ENCODE measurements around the gene PLXNB1.

DNA sequence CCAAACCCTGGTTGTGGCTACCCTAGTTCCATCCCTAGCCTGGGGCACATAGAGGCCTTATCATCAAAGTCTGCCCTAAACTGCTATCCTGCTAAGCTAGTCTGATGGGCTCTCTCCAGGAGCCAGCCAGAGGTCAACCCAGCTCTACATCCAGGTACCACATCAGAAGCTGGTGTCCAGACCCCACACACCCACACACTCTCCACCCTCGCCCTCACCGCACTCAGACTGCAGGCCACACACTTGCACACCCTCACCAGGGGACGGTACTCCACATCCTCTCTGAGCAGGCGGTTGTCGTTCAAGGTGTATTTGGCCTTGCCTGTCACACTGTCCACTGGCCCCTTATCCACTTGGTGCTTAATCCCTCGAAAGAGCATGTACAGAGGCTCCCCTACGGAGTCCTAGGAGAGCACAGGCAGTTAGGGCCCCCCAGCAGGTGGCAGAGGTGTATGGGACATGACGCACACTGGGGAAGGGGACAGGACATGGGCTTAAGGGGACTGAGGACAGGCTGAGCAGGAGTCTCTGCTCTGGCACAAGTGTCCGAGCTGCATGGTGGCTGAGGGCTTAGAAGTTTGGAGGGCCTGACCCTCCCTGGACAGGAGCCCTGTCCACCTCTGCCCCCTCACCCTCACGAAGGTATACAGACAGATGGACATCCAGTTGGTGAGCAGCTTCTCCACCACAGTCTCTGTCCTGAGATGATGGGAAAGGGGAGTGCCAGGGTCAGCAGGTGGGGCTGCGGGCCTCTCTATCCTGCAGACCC, 18.1 kb downstream of the PLXNB1 start:
- TF ChIP-seq, protein P1, sequence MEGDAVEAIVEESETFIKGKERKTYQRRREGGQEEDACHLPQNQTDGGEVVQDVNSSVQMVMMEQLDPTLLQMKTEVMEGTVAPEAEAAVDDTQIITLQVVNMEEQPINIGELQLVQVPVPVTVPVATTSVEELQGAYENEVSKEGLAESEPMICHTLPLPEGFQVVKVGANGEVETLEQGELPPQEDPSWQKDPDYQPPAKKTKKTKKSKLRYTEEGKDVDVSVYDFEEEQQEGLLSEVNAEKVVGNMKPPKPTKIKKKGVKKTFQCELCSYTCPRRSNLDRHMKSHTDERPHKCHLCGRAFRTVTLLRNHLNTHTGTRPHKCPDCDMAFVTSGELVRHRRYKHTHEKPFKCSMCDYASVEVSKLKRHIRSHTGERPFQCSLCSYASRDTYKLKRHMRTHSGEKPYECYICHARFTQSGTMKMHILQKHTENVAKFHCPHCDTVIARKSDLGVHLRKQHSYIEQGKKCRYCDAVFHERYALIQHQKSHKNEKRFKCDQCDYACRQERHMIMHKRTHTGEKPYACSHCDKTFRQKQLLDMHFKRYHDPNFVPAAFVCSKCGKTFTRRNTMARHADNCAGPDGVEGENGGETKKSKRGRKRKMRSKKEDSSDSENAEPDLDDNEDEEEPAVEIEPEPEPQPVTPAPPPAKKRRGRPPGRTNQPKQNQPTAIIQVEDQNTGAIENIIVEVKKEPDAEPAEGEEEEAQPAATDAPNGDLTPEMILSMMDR (IDR thresholded peaks at IDR 0.05 in 2 of 3, conservative IDR thresholded peaks at IDR 0.05 in 1 of 3; ENCODE audit: control insufficient read depth in 2 of 3, extremely low read depth in 1 of 3, insufficient read depth in 1 of 3, low read depth in 3 of 3, low read length in 3 of 3), result no peak
- no peak for TF ChIP-seq POLR2AphosphoS2 (IDR thresholded peaks at IDR 0.05; ENCODE audit: low read depth, low read length)
